Stimulated activated CD8-positive, alpha-beta memory T cell treated with anti-CD3 and anti-CD28 coated beads, Interleukin-12 subunit alpha, Interleukin-12 subunit beta, amount 100 ng/mL, for 24 hours (primary cell): ENCODE results near the gene KRT40.

Source experiments
- DNase-seq: peaks from one replicate; pipeline ENCODE4 v3.0.0-alpha.2; 2020; ENCODE audit errors: extremely low read depth

The KRT40 gene

GRCh38 chr17:40952154-40952553 is 32.0 kb downstream of the KRT40 start:
- DNase-seq = no peak

GRCh38 chr17:40951011-40951622 is 33.0 kb downstream of the KRT40 start:
- no peak for DNase-seq

DNA sequence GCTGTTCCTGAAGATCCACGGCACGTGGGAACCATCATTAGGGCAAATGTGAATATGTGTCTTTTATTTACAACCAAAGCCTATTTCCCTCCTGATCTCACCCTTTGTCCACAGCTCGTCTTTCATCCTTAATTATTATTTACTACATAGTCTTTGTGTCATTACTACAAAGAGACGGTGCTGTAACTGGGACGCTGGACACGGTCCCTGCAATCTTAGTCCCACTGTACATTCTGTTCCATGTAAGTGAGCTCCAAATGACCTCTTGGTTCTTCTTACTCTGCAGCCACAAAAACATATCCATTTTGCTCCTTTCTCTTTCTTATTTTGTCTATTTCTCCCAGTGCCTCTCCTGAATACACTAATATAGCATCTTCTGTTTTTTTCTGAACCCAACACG is 34.0 kb downstream of the KRT40 start:
- no peak for DNase-seq

DNA sequence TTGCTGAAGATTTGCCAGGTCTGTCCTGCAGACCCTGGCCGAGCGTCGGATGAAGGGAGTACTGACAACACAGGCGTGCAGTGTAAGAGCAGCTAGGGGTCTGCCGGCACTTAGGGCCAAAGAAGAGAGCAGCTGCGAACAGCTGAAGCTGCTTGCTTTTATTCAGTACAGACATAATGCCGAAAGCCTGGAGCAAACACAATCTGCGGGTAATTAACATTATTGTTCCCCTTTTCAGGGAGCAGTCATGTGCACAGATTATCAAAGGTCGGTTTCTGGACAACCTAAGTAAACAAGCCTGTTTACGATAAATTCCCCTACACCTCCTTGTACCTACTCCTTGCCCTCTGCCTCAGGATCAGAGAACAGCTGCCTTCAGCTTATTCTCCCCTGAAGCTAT is 34.7 kb downstream of the KRT40 start:
- no peak for DNase-seq

DNA sequence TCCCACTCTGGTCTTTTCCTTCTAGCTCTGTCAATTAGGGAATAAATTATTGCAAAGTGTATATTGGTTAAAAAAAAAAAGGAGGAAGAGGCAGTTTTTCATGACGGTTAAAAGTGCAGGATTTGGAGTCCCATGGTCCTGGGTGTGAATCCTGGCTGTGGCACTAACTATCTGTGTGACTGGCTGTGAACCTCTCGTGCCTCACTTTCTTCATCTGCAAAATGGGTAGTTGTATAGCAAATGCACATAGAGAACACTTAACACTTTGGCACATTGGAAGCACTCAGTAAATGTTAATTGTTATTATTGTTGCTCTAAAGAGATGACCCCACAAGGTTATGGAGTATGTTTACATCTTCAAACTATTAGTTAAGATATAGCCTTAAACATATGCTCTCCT is 36.2 kb downstream of the KRT40 start:
- DNase-seq = no peak

GRCh38 chr17:40945414-40945813 is 38.7 kb downstream of the KRT40 start:
- DNase-seq = no peak

DNA sequence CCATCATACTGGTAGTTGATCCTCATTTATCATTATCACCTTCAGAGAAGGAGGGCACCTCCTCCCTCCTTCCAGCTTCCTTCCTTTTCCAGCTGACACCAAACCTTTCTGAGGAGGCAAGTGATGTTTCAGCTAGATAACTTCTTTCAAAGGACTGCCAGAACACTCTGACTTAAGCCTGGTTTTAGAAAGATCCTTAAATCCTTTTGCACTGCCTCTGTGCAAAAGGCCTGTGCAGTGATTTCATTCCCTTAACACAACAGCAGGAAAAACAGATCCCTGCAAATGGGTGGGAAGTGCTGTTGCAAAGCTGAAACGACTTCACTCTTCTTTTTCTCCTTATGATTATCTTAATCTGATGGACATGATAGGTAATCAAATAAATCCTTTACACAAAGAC is 39.6 kb downstream of the KRT40 start:
- DNase-seq = no peak

GRCh38 chr17:40942553-40942952 is 41.6 kb downstream of the KRT40 start:
- no peak for DNase-seq

GRCh38 chr17:40940266-40940665 is 43.9 kb downstream of the KRT40 start:
- DNase-seq = no peak

DNA sequence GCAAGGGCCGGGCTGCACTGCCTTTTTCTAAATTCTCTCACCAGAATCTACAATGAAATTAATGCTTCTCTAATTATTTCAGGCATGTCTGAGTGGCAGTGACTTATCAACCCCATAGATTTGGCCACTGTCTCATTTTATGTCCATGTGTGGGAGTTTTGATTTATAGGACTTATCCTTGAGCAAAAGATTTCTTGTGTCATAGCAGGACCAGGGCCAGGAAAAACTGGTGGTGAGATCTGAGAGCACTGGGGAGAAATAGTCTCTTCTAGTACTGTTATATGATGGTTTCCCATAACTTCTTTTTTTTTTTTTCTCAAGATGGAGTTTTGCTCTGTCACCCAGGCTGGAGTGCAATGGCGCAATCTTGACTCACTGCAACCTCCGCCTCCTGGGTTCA is 45.1 kb downstream of the KRT40 start:
- no peak for DNase-seq

- no peak for DNase-seq
Measured at GRCh38 chr17:40937384-40937819, 46.7 kb downstream of the KRT40 start, which contains the start of gene KRT23. Gene KRT23 (minus strand): TSS chr17:40937646. CDS start chr17:40936603, 1,043 bp downstream.

DNA sequence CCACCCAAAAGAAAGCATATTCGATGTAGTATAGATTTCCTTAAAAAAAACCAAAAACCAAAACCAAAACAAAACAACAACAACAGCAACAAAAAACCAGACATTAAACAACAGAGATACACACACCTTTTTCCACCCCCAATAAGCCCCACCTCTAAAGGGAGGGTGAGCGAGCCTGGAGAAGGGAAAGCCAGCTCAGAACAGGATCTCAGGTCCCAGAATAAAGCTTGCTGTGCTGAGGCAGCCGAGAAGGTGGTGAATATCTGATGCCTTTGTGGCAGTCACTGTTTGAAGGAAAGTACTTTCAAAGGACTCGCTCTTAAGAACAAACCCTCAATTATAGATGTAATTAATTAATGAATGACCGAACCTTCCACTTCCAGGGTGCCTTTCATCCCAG is 47.1 kb downstream of the KRT40 start:
- DNase-seq = no peak

DNA sequence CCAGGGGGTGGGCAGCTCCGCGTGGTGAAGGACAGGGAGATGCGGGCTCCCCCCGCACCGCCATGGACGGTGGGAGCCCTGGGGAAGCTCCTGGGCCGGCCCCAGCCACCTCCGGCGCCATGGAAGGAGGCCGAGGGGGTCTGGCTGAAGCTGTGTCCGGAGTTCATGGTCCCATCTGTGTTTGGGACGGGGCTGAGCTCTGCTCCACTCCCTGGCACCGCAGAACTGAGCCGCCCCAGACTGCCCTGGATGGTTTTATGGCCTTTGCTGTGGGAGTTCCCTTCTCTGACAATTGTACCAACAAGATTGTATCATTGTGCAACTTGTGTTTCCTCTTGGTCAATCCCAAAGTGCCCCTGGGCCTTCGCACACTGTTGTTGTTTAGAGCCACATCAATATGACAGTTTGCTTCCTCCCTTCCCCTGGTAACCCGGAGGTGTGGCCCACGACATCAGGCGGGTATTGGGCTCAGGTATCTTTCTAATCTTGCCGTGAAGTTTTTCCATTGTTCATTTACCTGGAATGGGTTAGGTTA is 47.6 kb downstream of the KRT40 start:
- no peak for DNase-seq

- DNase-seq = no peak
Measured at GRCh38 chr17:40935624-40936023, 48.5 kb downstream of the KRT40 start.

GRCh38 chr17:40932608-40933007 is 51.5 kb downstream of the KRT40 start:
- DNase-seq = no peak

- no peak for DNase-seq
Measured at GRCh38 chr17:40931311-40931710, 52.8 kb downstream of the KRT40 start.
